ENCODE data around the gene SCRG1.

Gene SCRG1

GRCh38 chr4:173411106-173411693, 12.3 kb upstream of the SCRG1 start:
- DNase-seq (ENCODE audit: low read depth in 2 of 3, low spot score in 2 of 3) = no peak

DNA sequence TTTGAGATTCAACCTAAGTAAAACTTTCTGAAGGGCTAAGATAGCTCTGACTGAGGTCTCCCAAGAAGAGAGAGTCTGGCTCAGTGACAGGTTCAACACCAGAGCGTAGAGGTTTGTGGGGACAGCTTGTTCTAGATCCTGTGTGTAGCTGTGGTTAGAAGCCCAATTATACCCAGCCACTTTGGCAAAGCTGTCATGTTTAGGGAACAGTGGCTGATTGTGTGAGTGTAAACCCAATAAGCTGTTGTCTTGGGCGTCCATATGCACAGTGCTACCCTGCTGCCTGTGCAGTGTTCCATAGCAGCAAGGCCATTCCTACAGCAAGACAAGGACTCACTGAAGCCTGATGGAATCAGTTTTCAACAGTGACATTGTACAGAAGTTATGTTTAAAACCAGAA, 11.2 kb upstream of the SCRG1 start:
- DNase-seq (ENCODE audit: low read depth in 2 of 3, low spot score in 2 of 3) = no peak

DNA sequence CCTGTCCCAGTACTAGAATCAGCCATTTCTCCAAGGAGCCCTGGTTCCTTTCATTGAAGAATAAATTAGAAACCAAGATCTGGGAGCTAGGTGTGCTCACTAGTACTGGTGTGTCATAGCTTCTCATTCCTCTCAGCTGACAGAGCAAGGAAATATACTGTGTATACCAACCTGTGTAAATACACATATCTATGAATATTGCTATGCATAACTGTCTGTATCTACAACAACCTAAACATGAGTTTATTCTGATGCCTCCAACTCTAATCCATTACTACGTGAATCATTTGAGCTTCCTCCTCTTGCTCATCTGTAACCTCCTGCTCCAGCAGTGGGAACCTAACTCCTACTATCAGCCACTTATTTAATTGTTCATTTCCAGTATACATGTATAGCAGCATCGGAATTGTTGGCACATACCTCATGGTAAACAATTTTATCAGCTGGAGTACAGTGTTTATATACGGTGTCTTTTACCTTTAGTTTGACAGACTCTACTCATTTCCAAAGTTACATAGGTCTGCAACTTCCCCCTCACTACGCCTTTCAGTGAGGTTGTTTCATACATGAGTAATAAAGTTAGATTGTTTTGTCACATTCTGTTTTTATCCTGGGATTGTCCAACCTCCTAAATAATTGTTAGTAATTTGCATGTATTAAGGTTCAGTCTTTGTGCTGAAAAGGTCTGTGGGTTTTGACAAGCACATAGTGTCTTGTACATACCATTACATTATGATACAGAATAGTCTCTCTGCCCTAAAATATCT, 7.1 kb upstream of the SCRG1 start:
- DNase-seq (ENCODE audit: low read depth in 2 of 3, low spot score in 2 of 3) = no peak

DNA sequence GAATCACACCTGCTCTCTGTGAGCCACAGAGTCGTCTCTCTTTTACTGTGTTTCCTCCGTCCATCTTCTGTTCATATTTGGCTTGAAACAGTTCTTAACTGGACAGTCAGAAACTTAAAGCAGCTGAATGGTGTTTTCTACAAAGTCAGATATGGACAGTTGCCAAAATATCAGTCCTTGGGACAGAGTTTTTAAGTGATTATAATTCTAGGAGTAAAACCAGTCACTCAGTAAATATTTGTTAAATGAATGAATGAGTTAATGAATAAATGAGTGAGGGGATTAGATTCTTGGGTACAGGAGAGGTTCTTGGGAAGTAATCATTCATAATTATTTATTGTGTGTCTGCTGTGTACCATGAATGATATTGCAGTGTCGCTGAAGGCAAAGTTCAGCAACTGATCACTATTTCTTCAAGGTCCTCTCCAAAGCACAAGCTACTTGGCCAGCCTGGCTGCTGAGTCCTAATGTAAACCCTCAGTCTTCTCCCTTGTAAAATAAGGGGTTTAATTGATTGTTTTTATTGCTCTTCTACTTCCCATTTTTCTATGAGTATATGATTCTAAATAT, 5.5 kb upstream of the SCRG1 start:
- DNase-seq (ENCODE audit: low read depth in 2 of 3, low spot score in 2 of 3) = no peak

GRCh38 chr4:173403051-173403450, 4.1 kb upstream of the SCRG1 start:
- no peak for DNase-seq (ENCODE audit: low read depth in 2 of 3, low spot score in 2 of 3)

GRCh38 chr4:173401063-173401462, 2.1 kb upstream of the SCRG1 start:
- DNase-seq (ENCODE audit: low read depth in 2 of 3, low spot score in 2 of 3) = no peak

DNA sequence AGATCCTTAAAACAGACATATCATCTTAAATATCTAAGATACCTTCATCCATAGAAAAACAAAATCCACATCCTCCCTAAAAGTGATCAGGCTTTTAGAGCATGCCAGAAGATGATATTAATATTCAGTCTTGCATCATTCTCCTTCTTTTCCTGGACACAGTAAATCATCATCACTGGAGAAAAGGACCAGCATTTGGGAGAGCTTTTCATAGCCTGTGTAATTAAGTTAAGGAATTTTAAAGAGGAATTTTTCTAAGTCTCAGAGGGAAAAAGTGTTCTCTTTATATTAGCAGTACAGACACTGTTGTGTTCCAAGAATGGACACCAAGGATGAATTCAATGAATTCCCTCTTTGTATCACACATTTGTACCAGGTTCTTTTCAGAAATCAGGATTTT, 696 bp downstream of the SCRG1 start:
- no peak for DNase-seq (ENCODE audit: low read depth in 2 of 3, low spot score in 2 of 3)

DNA sequence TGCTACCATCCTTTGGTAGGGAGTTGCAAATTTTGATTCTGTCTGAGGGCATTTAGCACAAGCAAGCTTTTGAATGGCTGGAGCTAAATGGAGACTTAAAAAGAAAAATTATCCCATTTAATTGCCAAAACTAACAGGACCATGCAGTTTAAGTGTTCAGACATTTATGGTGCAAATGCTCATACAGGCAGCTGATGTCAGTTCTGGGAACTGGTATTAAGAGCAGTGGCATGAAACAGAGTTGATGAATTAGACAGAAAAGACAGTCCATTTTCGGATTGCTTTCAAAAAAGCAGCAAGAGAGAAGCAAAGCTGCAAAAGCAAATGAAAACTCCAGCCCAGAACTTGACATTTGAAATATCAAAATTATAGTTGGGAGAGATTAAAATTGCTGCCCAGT, 1.3 kb downstream of the SCRG1 start:
- DNase-seq (ENCODE audit: low read depth in 2 of 3, low spot score in 2 of 3) = no peak

GRCh38 chr4:173391701-173392100, 7.2 kb downstream of the SCRG1 start:
- DNase-seq (ENCODE audit: low read depth in 2 of 3, low spot score in 2 of 3) = no peak

- no peak for DNase-seq (ENCODE audit: low read depth in 2 of 3, low spot score in 2 of 3)
Observed at GRCh38 chr4:173386751-173387150, 12.2 kb downstream of the SCRG1 start.

DNA sequence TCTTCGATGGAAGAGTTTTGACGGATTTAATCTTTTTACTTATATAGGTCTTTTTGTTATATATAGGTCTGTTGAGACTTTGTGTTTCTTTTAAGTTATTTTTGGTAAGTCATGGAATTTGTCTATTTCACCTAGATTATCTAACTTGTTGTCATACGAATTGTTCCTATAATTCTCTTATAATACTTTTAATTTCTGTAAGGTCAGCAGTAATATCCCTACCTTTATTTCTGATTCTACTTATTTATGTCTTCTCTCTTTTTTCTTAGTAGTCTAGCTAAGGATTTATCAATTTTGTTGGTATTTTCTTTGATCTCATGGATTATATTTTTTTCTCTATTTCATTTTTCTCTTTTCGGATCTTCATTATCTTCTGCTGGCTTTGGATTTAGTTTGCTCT, 16.6 kb downstream of the SCRG1 start:
- DNase-seq (ENCODE audit: low read depth in 2 of 3, low spot score in 2 of 3) = no peak

- DNase-seq (ENCODE audit: low read depth in 2 of 3, low spot score in 2 of 3) = no peak
Observed at GRCh38 chr4:173381610-173382009, 17.3 kb downstream of the SCRG1 start.

- DNase-seq (ENCODE audit: low read depth in 2 of 3, low spot score in 2 of 3) = no peak
Observed at GRCh38 chr4:173380987-173381386, 17.9 kb downstream of the SCRG1 start.

DNA sequence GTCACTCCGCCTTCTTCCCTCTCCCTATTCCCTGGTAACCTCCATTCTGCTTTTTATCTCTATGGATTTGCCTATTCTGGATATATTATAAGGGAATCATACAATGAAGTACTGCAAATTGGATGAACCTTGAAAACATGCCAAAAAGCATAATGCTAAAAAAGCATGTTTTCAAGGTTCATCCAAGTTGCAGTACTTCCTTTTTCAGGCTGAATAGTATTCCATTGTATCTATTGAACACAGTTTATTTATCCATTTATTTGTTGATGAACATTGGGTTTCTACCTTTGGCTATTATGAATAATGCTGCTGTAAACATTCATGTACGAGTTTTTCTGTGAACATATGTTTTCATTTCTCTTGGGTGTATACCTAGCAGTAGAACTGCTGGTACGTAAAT, 19.0 kb downstream of the SCRG1 start:
- DNase-seq (ENCODE audit: low read depth in 2 of 3, low spot score in 2 of 3) = no peak

DNA sequence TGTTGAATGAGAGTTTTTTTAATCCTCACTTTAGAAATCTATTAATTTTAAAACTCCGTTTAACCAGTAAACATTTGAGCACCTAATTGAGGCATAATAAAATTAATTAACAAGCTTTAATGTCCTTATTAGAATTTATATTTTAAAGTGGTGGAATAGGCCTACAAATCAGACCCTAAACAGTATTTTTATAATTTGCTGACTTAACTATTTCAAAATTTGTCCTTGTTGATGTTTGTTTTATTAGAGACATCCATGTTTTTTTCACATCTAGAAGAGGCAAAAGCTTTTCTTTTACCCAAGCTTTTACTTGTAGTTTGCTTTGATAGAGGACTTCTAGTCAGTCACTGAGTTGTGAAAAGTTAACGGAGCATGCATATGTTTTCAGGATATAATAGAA, 24.3 kb downstream of the SCRG1 start:
- no peak for DNase-seq (ENCODE audit: low read depth in 2 of 3, low spot score in 2 of 3)

GRCh38 chr4:173371292-173372192, 27.4 kb downstream of the SCRG1 start:
- DNase-seq (ENCODE audit: low read depth in 2 of 3, low spot score in 2 of 3) = peak; percentile 1 to 22 (median 7)

DNA sequence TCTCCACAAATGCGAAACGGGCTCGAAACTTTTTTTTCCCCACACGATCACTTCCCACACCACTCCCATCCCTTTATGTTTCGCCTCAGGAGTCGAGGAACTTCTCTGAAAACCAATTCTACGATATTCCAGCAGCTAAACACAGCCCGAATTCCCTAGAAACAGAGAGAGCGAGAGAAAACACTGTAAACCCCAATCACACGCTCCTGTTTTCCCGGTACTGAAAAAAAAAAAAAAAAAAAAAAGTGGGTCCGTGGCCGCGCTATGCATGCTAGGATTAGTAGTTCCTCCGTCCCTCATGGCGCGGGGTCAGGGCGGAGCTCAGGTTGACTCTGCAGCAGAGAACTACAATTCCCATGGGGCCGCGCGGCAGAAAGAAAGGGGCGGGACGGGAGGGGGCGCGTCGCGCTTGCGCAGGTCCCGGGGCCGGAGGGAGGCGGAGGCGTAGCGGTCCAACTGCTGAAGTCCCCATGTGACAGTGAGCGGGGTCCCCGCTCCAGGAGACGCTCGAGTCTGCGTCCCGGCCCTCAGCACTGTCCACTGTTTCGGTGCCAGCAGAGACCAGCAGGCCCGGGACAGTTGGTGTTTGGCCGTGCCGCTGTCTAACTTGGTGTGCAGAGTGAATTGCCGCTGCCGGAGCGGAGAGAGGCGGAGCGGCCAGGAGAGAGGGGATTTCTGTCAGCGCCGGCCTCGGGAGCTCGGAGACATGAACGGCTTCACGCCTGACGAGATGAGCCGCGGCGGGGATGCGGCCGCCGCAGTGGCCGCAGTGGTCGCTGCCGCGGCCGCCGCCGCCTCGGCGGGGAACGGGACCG, 28.2 kb downstream of the SCRG1 start, which contains the start of gene SAP30:
TSS of gene SAP30 (plus strand) at position 478 of the 815 bp plus-strand sequence. CDS start at position 707, 229 bp downstream.
- peak; percentile 80 to 92 (median 89) for DNase-seq (ENCODE audit: low read depth in 2 of 3, low spot score in 2 of 3)

GRCh38 chr4:173370130-173370476, 28.8 kb downstream of the SCRG1 start:
- DNase-seq (ENCODE audit: low read depth in 2 of 3, low spot score in 2 of 3) = peak in 1 of 3 experiments; percentile 20

DNA sequence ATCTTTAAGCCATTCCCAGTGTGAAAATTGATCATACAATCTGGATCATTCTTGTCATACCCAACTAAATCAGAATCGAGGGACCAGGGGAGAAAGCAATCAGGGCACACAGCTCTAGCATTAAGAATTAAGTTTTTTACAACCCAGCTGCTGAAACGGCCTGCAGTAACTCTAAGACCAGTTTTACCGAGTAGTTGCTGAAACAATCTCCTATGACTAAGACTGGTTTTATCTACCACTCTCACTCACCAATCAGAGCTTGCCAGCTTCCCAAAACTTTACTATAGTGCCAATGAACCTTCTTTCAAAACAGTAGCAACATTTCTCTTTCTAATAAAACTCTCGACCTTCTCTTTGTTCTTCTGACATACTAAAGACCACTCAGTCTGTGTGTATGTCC, 31.0 kb downstream of the SCRG1 start:
- DNase-seq (ENCODE audit: low read depth in 2 of 3, low spot score in 2 of 3) = no peak

- no peak for DNase-seq (ENCODE audit: low read depth in 2 of 3, low spot score in 2 of 3)
Observed at GRCh38 chr4:173367285-173367684, 31.6 kb downstream of the SCRG1 start.
